HCT116 (cell line): ENCODE measurements around the gene DIO3. TPM values are rescaled to one million over a fixed set of nuclear protein-coding genes. Genes with fewer than 3 reads are reported as not detected.

ENCODE experiments used
- ATAC-seq: fragments of 200-7000 bp; cut with Tn5 transposase; 2 replicates; pipeline ENCODE4 v1.9.1; 2020; ENCODE audit warnings: mild to moderate bottlenecking, moderate library complexity
- BruUV-seq: library from RNA; stranded (reverse); fragments of 400-500 nt; replicated peaks from 2 replicates; lab custom pipeline; 2021; lab: Mats Ljungman, UMichigan
- CTCF ChIA-PET: fragments of 300-600 bp; sonication (Branson Sonifier 250); formaldehyde crosslinking; loops from one replicate; lab custom pipeline; 2021; ENCODE audit warnings: antibody characterized with exemption; lab: Charles Lee
- POLR2A ChIA-PET: fragments of 300-600, 350-600 bp; sonication (Branson Sonifier 250); formaldehyde crosslinking; loops from one replicate; lab custom pipeline; 2021; ENCODE audit warnings: antibody characterized with exemption; lab: Charles Lee
- RAD21 ChIA-PET, 2 experiments: fragments of 300-600 bp; sonication (Branson Sonifier 250); formaldehyde crosslinking; loops; one replicate each; lab custom pipeline; 2023; ENCODE audit warnings: low total read pairs in 2 of 2; ENCODE audit not compliant: uncharacterized antibody in 2 of 2, unreplicated experiment in 2 of 2, low non-redundant PET in 1 of 2; lab: Charles Lee
- DNase-seq: peaks from one replicate; pipeline ENCODE4 v3.0.0-alpha.2; 2010; ENCODE audit warnings: low read depth, low spot score
- H2AFZ ChIP-seq: fragments of 200-600 bp; shearing (Covaris generic), sonication (generic); 2 replicates; pipeline ENCODE4 v1.6.1; 2017; ENCODE audit warnings: low read depth, mixed run types, mixed read lengths, antibody characterized with exemption, low read length; ENCODE audit not compliant: poor library complexity, severe bottlenecking
- H3K27ac ChIP-seq: 2 replicates; pipeline ENCODE4 v1.5.1; 2012; ENCODE audit warnings: low read depth, low read length
- H3K27me3 ChIP-seq: fragments of 200-600 bp; sonication (generic); 2 replicates; pipeline ENCODE4 v1.6.1; 2016; ENCODE audit warnings: mixed run types, low read length, mixed read lengths; ENCODE audit not compliant: insufficient read depth
- H3K36me3 ChIP-seq, 2 experiments: fragments of 200-500 bp in 1 of 2; fragments of 200-600 bp in 1 of 2; sonication (Bioruptor generic) in 1 of 2; sonication (generic) in 1 of 2; 2 replicates each; pipeline versions ENCODE4 v1.5.1 to v1.6.1; 2014 to 2016; ENCODE audit warnings: low read length in 2 of 2, inconsistent platforms in 1 of 2, mixed read lengths in 1 of 2, mixed run types in 1 of 2; ENCODE audit not compliant: insufficient read depth in 2 of 2, control insufficient read depth in 1 of 2
- H3K4me1 ChIP-seq, 2 experiments: fragments of 200-600 bp in 1 of 2; sonication (generic) in 1 of 2; 2 replicates each; pipeline versions ENCODE4 v1.5.1 to v1.6.1; 2012 to 2017; ENCODE audit warnings: low read length in 2 of 2, inconsistent platforms in 1 of 2, mild to moderate bottlenecking in 1 of 2, mixed read lengths in 1 of 2, mixed run types in 1 of 2, moderate library complexity in 1 of 2; ENCODE audit not compliant: insufficient read depth in 2 of 2, control insufficient read depth in 1 of 2
- H3K4me2 ChIP-seq: fragments of 200-600 bp; sonication (generic); 2 replicates; pipeline ENCODE4 v1.6.1; 2017; ENCODE audit warnings: mixed run types, low read length, mixed read lengths
- H3K4me3 ChIP-seq, 2 experiments: fragments of 200-600 bp in 1 of 2; sonication (generic) in 1 of 2; replicated peaks in 1 of 2; 2 replicates each; pipeline ENCODE4 v1.5.1; 2011 to 2016; ENCODE audit warnings: low read length in 2 of 2, control low read depth in 1 of 2, low read depth in 1 of 2, mild to moderate bottlenecking in 1 of 2, mixed read lengths in 1 of 2, mixed run types in 1 of 2
- H3K79me2 ChIP-seq: fragments of 200-600 bp; sonication (generic); 2 replicates; pipeline ENCODE4 v1.6.1; 2017; ENCODE audit warnings: mild to moderate bottlenecking, mixed run types, low read length, moderate library complexity, mixed read lengths; ENCODE audit not compliant: insufficient read depth
- H3K9ac ChIP-seq: fragments of 200-600 bp; sonication (generic); 2 replicates; pipeline ENCODE4 v1.6.1; 2016; ENCODE audit warnings: low read length, mixed read lengths
- H3K9me2 ChIP-seq: fragments of 200-600 bp; sonication (generic), shearing (Covaris generic); 2 replicates; pipeline ENCODE4 v1.6.1; 2017; ENCODE audit warnings: mixed run types, mild to moderate bottlenecking, moderate library complexity; ENCODE audit not compliant: insufficient read depth
- H3K9me3 ChIP-seq, 2 experiments: fragments of 200-500 bp in 1 of 2; fragments of 200-600 bp in 1 of 2; sonication (Bioruptor generic) in 1 of 2; sonication (generic) in 1 of 2; 2 replicates each; pipeline ENCODE4 v1.6.1; 2014 to 2017; ENCODE audit warnings: low read length in 2 of 2, mixed read lengths in 2 of 2, inconsistent platforms in 1 of 2, low read depth in 1 of 2, mild to moderate bottlenecking in 1 of 2, mixed run types in 1 of 2, moderate library complexity in 1 of 2; ENCODE audit not compliant: control insufficient read depth in 1 of 2, insufficient read depth in 1 of 2
- H4K20me1 ChIP-seq: fragments of 200-600 bp; sonication (generic), shearing (Covaris generic); 2 replicates; pipeline ENCODE4 v1.6.1; 2017; ENCODE audit warnings: mixed run types, mild to moderate bottlenecking, moderate library complexity; ENCODE audit not compliant: insufficient read depth
- CEBPB ChIP-seq: IDR thresholded peaks from 2 replicates; pipeline ENCODE4 v1.6.1; 2012; ENCODE audit warnings: low read depth
- EGR1 ChIP-seq: IDR thresholded peaks from 2 replicates; pipeline ENCODE4 v1.6.1; 2012; ENCODE audit warnings: low read depth
- ELF1 ChIP-seq: IDR thresholded peaks from 2 replicates; pipeline ENCODE4 v1.6.1; 2012; ENCODE audit warnings: low read depth, borderline replicate concordance
- EZH2phosphoT487 ChIP-seq: fragments of 200-600 bp; IDR thresholded peaks from 2 replicates; pipeline ENCODE4 v1.6.1; 2018; ENCODE audit warnings: antibody characterized with exemption, borderline replicate concordance
- RAD21 ChIP-seq: IDR thresholded peaks from 2 replicates; pipeline ENCODE4 v1.6.1; 2012; ENCODE audit warnings: low read depth, mild to moderate bottlenecking
- SIN3A ChIP-seq: IDR thresholded peaks from 2 replicates; pipeline ENCODE4 v1.6.1; 2012; ENCODE audit warnings: low read depth
- SP1 ChIP-seq: IDR thresholded peaks from 2 replicates; pipeline ENCODE4 v1.6.1; 2012; ENCODE audit warnings: low read depth
- ZNF274 ChIP-seq: fragments of 200-500 bp; sonication (Bioruptor generic); IDR thresholded peaks from 2 replicates; pipeline ENCODE4 v1.6.1; 2014; ENCODE audit warnings: mild to moderate bottlenecking, low read depth, low read length, inconsistent platforms
- intact Hi-C: fragments of 100-400 bp; cut with micrococcal nuclease; formaldehyde crosslinking; loops from 2 replicates; pipeline ENCODE4 v1.10.0; 2022
- total RNA-seq: library from RNA; stranded (reverse); gene quantifications from one replicate; pipeline ENCODE4 v1.2.1, GENCODE V29; 2021; ENCODE audit not compliant: unreplicated experiment
- TF ChIP-seq, protein P1 (sequence below): IDR thresholded peaks from 2 replicates; pipeline ENCODE4 v1.6.1; 2012; ENCODE audit warnings: low read depth
- TF ChIP-seq, protein P2 (sequence below): IDR thresholded peaks from 2 replicates; pipeline ENCODE4 v1.6.1; 2012

Gene DIO3
- total RNA-seq, 1 experiment from 2014 or later = 0.34 TPM

DNA sequence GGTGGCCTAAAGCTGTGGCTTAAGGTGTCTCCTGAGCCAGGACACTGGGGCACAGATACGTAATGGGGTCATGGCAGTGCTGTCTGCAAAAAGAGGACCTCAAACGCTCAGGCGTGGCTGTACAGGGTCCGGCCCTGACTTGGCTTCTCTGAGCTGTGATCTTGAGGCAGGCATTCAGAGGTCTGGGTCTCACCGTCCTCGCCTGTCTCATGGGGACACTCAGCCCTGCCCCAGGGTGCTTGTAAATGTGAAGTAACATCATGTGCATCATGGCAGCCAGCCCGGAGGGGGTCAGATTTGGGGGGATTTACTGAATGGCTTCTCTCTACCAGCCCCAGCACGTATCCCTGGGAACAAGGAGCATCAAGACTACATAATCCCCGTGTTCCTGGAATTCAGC, 28.8 kb downstream of the DIO3 start:
- TF ChIP-seq EGR1 (no peak), SP1 (no peak), EZH2phosphoT487 (no peak), ZNF274 (no peak), CEBPB (no peak), RAD21 (no peak), SIN3A (no peak), ELF1 (no peak)
- TF ChIP-seq, protein P1, sequence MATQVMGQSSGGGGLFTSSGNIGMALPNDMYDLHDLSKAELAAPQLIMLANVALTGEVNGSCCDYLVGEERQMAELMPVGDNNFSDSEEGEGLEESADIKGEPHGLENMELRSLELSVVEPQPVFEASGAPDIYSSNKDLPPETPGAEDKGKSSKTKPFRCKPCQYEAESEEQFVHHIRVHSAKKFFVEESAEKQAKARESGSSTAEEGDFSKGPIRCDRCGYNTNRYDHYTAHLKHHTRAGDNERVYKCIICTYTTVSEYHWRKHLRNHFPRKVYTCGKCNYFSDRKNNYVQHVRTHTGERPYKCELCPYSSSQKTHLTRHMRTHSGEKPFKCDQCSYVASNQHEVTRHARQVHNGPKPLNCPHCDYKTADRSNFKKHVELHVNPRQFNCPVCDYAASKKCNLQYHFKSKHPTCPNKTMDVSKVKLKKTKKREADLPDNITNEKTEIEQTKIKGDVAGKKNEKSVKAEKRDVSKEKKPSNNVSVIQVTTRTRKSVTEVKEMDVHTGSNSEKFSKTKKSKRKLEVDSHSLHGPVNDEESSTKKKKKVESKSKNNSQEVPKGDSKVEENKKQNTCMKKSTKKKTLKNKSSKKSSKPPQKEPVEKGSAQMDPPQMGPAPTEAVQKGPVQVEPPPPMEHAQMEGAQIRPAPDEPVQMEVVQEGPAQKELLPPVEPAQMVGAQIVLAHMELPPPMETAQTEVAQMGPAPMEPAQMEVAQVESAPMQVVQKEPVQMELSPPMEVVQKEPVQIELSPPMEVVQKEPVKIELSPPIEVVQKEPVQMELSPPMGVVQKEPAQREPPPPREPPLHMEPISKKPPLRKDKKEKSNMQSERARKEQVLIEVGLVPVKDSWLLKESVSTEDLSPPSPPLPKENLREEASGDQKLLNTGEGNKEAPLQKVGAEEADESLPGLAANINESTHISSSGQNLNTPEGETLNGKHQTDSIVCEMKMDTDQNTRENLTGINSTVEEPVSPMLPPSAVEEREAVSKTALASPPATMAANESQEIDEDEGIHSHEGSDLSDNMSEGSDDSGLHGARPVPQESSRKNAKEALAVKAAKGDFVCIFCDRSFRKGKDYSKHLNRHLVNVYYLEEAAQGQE = no peak
- TF ChIP-seq, protein P2, sequence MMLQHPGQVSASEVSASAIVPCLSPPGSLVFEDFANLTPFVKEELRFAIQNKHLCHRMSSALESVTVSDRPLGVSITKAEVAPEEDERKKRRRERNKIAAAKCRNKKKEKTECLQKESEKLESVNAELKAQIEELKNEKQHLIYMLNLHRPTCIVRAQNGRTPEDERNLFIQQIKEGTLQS = no peak
- Histone ChIP-seq H3K36me3 (no peaks in the 10 kb centered on the region), H3K4me2 (no peak overlapping the region), H3K4me1 (no peaks in the 10 kb centered on the region), H4K20me1 (no peaks in the 10 kb centered on the region), H3K27ac (no peak overlapping the region), H3K9me2 (no peaks in the 10 kb centered on the region), H3K79me2 (no peaks in the 10 kb centered on the region), H3K27me3 (no peaks in the 10 kb centered on the region), H3K9ac (no peak overlapping the region), H3K9me3 (no peaks in the 10 kb centered on the region), H3K4me3 (no peak overlapping the region), H2AFZ (no peak overlapping the region)
- POLR2A ChIA-PET = no interaction called here
- ATAC-seq (no peak), DNase-seq (no peak)
- RAD21 ChIA-PET = no interaction called here
- CTCF ChIA-PET = no interaction called here
- intact Hi-C loops = no loop called here
- BruUV-seq = no TSS peak
